HG03558 (cell line): Measurements from ENCODE around the gene SAMD14.

Experiments
- ATAC-seq: cut with Tn5 transposase; IDR thresholded peaks from one replicate; pipeline ENCODE4 v1.9.1; 2021; ENCODE audit warnings: moderate number of reproducible peaks; ENCODE audit not compliant: unreplicated experiment; ENCODE audit errors: extremely low read depth

SAMD14 gene

GRCh38 chr17:50165867-50166517 lies 36.0 kb upstream of the SAMD14 start, which contains the start of gene SGCA:
TSS of gene SGCA (plus strand) at chr17:50166005. CDS start at chr17:50166041, 36 bp downstream.
- ATAC-seq, result no peak

DNA sequence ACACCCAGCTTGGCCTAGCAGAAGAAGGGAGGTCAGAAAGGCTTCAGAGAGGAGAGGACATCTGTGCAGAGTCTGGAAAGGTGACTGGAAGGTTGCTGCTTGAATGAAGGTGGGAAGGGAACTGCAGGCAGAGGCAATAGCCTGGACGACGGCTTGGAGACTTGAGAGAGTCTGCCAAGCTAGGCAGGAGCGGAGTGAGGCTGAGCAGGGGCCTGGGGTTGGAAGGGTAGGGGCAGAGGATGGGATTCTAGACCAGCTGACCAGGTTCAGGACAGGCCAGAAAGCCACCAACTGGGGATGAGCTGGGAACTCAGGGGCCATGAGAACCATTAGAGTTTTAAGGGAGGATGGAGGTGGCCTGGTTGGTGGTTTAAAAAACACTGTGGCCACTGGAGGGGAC lies 35.5 kb upstream of the SAMD14 start:
- no peak for ATAC-seq

GRCh38 chr17:50165066-50165465 lies 35.1 kb upstream of the SAMD14 start:
- no peak for ATAC-seq

GRCh38 chr17:50164697-50164988 lies 34.7 kb upstream of the SAMD14 start:
- ATAC-seq, result no peak

DNA sequence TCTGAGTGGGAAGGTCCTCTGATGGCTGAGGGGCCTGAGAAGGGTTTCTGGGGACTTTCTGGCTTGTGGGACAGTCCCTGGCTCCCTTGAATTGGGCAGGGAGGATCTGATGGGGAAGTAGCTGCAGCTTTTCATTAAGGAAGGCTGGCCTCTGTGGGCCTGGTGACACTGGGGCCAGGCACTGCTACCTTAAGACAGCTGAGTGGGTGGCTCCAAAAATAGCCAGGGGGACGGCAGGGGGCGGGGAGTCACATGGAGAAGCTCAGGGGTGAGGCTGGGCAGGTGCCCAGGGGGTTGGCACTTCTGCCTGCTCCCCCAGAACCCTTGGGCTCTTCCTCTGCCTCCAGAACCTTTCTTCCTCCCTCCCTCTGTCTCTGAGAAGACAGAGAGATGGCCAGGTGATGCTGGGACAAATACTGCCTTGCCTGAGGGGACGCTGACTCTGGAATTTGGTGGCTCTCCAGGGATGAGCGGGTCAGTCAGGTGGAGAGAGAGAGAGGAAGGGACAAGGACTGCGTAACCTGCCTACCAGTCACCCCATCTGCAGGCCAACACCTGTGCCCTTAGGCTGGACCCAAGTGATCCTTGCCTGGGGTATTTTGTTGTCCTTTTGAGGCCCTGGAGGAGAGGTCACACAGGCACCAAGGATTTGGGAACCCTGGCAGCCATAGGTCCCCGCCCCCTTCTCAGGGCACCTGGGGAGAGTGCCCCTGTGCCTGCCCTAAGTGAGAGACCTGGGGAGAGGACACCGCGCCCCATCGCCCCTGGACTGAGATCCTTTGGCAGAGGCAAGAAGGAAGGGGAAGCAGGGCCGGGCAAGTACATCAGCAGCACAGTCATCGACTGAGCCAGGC lies 34.1 kb upstream of the SAMD14 start:
- ATAC-seq, result no peak

DNA sequence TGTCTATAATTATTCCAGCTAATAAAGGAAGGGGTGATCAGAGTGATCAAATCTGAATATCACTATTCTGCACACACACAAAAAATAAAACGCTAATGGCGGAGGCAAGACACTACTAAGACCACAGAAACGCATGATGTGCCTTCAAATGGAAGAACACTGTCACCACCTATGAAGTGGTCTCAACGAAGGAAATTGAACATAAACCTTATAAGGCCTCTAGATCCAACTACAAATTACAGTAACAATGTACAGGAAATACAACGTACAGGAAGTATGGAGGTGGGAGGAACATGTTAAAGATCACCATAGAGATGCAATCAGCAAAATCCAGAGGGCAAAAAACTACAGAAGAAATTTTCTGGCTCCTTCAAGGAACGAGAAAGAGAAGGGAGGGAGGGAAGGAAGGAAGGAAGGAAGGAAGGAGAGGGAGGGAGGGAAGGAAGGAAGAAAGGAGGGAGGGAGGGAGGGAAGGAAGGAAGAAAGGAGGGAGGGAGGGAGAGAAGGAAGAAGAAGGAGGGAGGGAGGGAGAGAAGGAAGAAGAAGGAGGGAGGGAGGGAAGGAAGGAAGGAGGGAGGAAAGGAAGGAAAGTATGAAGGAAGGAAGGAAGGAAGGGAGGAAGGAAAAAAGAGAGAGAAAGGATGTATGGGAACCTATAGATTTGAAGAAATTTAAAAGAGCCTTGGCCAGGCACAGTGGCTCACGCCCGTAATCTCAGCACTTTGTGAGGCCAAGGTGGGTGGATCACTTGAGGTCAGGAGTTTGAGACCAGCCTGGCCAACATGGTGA lies 32.7 kb upstream of the SAMD14 start:
- ATAC-seq, result no peak

- ATAC-seq, result no peak
These were observed 31.9 kb upstream of the SAMD14 start for GRCh38 chr17:50161911-50162288.

DNA sequence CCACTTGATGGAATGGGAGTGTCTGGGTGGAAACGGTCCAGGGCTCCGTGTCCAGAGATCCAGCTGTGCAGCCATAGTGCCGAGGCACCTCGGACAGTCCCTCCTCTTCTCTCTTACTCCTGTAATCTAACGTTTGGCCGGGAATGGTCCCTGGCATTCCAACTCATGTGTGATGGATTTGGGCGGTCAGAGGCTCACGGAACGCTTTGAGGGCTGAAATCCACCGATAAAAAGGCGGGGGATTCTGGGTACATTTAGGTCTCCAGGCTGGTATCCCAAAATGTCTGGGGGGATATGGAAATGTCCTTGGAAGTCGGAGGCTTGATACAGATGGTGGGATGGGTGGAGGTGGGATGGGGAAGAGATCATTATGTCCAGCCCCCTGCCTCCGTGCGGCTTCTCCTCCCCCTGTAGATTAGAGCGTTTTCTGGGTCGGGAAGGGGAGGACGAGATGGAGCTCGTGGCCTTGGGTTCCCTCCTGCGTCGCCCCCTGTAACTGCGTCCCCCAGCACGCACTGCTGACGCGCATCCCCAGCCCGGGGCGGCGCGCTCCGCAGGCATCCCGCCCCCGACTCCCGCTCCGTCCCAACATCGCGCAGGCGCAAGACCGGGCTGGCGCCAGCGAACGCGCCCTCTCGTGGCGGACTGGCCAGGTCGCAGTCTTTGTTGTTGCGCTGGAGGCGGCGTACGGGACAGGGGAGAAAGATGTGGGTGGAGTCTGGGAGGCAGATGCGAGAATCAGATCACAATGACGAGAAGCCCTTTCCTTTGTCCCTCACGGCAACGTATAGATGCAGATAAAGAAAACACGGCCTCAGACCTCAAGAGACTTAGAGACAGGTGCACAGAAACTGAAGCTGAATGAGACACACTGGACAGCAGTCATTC lies 31.3 kb upstream of the SAMD14 start:
- ATAC-seq, result no peak

GRCh38 chr17:50157891-50158290 lies 27.9 kb upstream of the SAMD14 start:
- no peak for ATAC-seq

GRCh38 chr17:50155115-50155819 lies 25.3 kb upstream of the SAMD14 start:
- ATAC-seq, result no peak

DNA sequence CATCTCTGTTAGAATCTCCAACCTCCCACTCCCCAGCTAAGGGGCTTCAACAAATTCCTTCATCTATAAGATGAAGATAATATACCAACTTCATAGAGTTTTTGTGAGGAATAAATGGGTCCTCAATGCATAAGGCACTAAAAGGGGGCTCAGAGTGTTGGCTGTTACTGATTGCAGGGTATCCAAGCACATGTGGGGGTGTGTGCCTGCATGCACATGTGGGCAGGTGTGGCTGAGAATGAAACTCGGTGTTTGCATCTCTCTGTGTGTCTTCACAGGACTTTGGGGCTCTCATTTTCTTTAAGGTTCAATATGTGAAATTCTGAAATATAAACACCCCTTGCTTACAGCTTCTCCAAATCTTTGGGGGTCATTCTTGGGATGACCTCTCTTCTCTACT lies 24.6 kb upstream of the SAMD14 start:
- no peak for ATAC-seq

- ATAC-seq, result no peak
These were observed 24.0 kb upstream of the SAMD14 start for GRCh38 chr17:50153650-50154575.

DNA sequence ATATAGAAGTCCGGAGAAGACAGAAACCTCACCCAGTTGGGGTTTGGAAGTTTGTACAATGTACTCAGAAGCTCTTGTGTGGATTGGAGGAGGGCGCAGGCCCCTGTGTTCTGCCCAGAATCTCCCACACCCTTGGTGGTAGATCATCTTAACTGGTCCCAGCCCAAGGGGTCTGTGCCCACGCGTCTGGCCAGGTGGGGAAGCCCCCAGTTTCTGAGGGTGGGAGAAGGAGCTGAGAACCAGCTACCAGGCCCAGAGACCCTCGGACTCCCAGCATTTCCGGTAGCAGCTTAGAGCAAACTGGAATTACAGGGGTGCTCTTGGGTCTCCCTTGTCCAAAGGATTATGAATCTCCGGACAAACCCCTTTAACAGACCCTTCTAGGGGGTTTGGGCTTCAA lies 22.8 kb upstream of the SAMD14 start:
- ATAC-seq, result no peak

- ATAC-seq, result no peak
These were observed 22.1 kb upstream of the SAMD14 start for GRCh38 chr17:50151937-50152547.

DNA sequence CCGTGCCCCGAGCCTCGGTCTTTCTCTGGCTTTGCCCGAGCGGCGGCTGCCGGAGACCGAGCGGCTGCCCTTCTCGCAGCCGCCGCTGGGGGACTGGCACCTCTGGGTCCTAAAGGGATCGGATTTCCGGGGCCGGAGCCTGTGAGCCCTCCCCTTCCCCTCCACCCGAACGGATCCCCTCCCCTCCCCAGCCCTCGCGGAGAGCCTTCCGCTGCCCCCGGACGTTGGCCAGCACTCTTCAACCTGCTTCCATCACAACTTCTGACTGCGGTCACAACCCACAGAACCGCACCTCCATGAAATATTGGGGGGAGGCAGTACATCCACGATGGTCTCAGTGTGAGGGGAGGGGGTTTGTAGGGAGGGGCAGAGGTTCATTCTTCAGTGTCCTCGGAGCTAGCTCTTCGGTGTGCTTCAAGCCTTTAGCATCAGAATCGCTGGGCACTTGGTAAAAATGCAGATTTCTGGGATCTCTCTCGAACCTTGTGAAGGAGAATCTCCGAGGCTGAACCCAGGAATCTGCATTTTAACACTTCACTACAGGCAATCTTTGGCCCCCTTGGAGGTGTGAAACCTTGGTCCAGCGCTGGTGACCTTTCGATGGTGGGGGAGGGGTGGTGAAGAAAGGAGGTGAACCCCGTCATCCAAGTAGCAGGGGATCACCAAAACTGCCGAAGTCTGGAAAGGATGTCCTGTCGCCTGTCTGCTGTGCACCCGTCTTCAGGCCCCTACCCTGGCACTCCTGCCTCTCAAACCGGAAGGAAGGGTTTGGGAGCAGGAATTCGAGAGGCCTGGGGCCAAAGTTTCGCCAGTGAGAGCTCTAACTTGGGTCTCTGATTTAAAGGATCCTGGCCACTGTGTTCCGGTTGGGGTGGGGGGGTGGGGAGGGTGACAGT lies 21.3 kb upstream of the SAMD14 start:
- ATAC-seq, result peak; percentile 29

DNA sequence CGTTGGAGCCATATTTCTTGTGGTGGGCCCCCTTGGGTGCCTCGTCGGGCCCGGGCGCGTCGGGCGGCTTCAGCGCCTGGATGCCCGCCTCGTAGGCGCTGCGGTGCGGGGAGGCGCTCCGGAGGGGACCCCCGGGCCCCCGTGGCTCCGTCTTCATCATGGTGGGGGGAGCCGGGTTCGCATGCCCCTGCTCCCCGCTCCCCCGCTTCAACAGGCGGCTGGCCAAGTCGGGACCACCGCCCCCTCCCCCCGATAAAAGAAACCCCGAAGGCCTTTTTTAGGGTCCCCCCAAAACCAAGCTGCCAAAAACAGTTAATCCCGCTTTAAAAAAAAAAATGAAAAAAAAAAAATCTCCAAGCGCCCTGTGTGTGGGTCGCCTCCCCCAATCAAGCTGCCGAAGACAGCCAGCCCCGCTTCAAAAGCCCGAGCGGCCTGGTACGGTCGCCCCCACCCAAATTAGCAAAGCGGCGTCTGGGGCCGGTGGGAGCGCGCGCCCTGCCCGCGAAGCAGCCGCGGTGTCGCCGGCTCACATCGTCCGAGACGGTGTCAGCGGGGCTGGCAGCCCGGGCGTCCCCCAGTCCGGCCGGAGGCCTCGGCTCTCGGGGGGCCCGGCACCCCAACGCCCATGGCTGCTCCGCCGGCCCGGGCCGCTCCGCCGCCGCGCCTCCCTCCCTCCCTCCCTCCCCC lies 20.5 kb upstream of the SAMD14 start, which contains the start of gene PPP1R9B:
TSS of gene PPP1R9B (minus strand) at position 324 of the 687 bp plus-strand sequence. CDS start at position 160, 164 bp downstream.
- ATAC-seq, result no peak
